Loucy (cell line): ENCODE data around the gene CCDC191.

Experiments used
- H2AFZ ChIP-seq: fragments of 200-600 bp; sonication (generic); 2 replicates; pipeline ENCODE4 v1.6.0; 2016; ENCODE audit warnings: antibody characterized with exemption, mild to moderate bottlenecking, low read length, moderate library complexity
- H3F3A ChIP-seq: fragments of 200-600 bp; 2 replicates; pipeline ENCODE4 v1.6.0; 2016; ENCODE audit warnings: antibody characterized with exemption, low read depth, mild to moderate bottlenecking
- H3K27me3 ChIP-seq: fragments of 200-600 bp; sonication (generic); 2 replicates; pipeline ENCODE4 v1.6.1; 2014; ENCODE audit warnings: low read length, mild to moderate bottlenecking; ENCODE audit not compliant: insufficient read depth, poor library complexity, severe bottlenecking
- H3K36me3 ChIP-seq: fragments of 200-600 bp; sonication (generic); 2 replicates; pipeline ENCODE4 v1.6.1; 2016; ENCODE audit warnings: low read length; ENCODE audit not compliant: insufficient read depth
- H3K4me1 ChIP-seq: fragments of 200-600 bp; sonication (generic); 2 replicates; pipeline ENCODE4 v1.5.1; 2014; ENCODE audit warnings: low read length, mild to moderate bottlenecking; ENCODE audit not compliant: insufficient read depth, poor library complexity, severe bottlenecking
- H3K4me2 ChIP-seq: fragments of 200-600 bp; sonication (generic); 2 replicates; pipeline ENCODE4 v1.6.0; 2014; ENCODE audit warnings: antibody characterized with exemption, low read length, low read depth, mild to moderate bottlenecking; ENCODE audit not compliant: poor library complexity, severe bottlenecking
- H3K4me3 ChIP-seq: fragments of 200-600 bp; sonication (generic); 2 replicates; pipeline ENCODE4 v1.5.1; 2014; ENCODE audit warnings: low read length, mild to moderate bottlenecking, mixed read lengths; ENCODE audit not compliant: poor library complexity, severe bottlenecking
- H3K79me2 ChIP-seq: fragments of 200-600 bp; sonication (generic); 2 replicates; pipeline ENCODE4 v1.6.1; 2014; ENCODE audit warnings: low read length; ENCODE audit not compliant: insufficient read depth
- H3K9ac ChIP-seq: fragments of 200-600 bp; sonication (generic); 2 replicates; pipeline ENCODE4 v1.6.0; 2014; ENCODE audit warnings: mild to moderate bottlenecking, low read depth, low read length, moderate library complexity; ENCODE audit not compliant: poor library complexity, severe bottlenecking
- H3K9me2 ChIP-seq: fragments of 200-600 bp; sonication (generic); replicated peaks from 2 replicates; pipeline ENCODE4 v1.6.1; 2016; ENCODE audit warnings: low read depth, low read length, mixed read lengths
- H3K9me3 ChIP-seq: fragments of 200-600 bp; sonication (generic); 2 replicates; pipeline ENCODE4 v1.6.1; 2014; ENCODE audit warnings: mild to moderate bottlenecking, antibody characterized with exemption, low read length, low read depth; ENCODE audit not compliant: insufficient read depth
- H4K20me1 ChIP-seq: fragments of 200-600 bp; sonication (generic); 2 replicates; pipeline ENCODE4 v1.6.0; 2014; ENCODE audit warnings: antibody characterized with exemption, low read length, mild to moderate bottlenecking; ENCODE audit not compliant: insufficient read depth, poor library complexity, severe bottlenecking
- EZH2phosphoT487 ChIP-seq: fragments of 200-600 bp; IDR thresholded peaks from 2 replicates; pipeline ENCODE4 v1.6.1; 2018; ENCODE audit warnings: antibody characterized with exemption, mild to moderate bottlenecking, moderate library complexity, borderline replicate concordance
- TF ChIP-seq, protein P1 (sequence below): fragments of 200-600 bp; sonication (generic); conservative IDR thresholded peaks from 2 replicates; pipeline ENCODE4 v1.5.1; 2014; ENCODE audit warnings: mild to moderate bottlenecking, antibody characterized with exemption, low read length

CCDC191 gene

DNA sequence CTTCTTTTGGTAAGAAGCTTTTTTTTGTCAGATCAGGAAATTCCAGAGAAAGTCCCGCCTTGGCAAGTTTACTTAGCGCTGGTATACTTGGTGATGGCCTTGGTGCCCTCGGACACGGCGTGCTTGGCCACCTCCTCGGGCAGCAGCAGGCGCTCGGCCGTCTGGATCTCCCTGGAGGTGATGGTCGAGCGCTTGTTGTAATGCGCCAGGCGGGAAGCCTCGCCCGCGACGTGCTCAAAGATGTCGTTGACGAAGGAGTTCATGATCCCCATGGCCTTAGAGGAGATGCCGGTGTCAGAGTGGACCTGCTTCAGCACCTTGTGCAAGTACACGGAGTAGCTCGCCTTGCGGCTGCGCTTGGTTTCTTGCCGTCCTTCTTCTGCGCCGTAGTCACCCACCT lies 46.9 kb upstream of the CCDC191 start:
- no peaks in the 10 kb centered on the region for H4K20me1 ChIP-seq
- no peaks in the 10 kb centered on the region for H3K36me3 ChIP-seq
- no peak for TF ChIP-seq EZH2phosphoT487
- TF ChIP-seq, protein P1, sequence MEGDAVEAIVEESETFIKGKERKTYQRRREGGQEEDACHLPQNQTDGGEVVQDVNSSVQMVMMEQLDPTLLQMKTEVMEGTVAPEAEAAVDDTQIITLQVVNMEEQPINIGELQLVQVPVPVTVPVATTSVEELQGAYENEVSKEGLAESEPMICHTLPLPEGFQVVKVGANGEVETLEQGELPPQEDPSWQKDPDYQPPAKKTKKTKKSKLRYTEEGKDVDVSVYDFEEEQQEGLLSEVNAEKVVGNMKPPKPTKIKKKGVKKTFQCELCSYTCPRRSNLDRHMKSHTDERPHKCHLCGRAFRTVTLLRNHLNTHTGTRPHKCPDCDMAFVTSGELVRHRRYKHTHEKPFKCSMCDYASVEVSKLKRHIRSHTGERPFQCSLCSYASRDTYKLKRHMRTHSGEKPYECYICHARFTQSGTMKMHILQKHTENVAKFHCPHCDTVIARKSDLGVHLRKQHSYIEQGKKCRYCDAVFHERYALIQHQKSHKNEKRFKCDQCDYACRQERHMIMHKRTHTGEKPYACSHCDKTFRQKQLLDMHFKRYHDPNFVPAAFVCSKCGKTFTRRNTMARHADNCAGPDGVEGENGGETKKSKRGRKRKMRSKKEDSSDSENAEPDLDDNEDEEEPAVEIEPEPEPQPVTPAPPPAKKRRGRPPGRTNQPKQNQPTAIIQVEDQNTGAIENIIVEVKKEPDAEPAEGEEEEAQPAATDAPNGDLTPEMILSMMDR, result no peak
- H3F3A ChIP-seq, result no peaks in the 10 kb centered on the region
- H3K27me3 ChIP-seq, result no peaks in the 10 kb centered on the region
- no peak overlapping the region for H3K4me3 ChIP-seq
- no peaks in the 10 kb centered on the region for H3K79me2 ChIP-seq
- no peak overlapping the region for H2AFZ ChIP-seq
- no peaks in the 10 kb centered on the region for H3K9me2 ChIP-seq
- no peaks in the 10 kb centered on the region for H3K4me1 ChIP-seq
- H3K9me3 ChIP-seq, result no peaks in the 10 kb centered on the region
- H3K9ac ChIP-seq, result no peak overlapping the region
- no peak overlapping the region for H3K4me2 ChIP-seq

DNA sequence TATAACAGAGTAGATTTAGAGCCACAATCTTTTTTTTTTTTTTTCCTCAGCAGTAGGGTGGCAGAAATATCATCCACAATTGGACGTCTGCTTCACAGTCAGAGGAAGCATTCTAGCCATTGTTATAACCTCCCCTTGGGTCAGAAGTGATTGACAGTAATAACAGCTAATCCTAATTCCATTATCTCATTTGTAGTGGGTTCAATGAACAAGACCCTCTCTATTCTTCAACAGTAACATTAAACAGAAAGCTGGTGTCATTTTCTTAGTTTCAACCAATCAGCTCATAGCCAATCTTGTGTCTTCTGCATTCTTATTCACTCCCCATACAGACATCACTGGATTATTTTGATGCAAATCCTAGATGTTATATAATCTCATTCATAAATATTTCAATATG lies 44.8 kb upstream of the CCDC191 start:
- Histone ChIP-seq H3K9ac (no peak overlapping the region), H4K20me1 (no peaks in the 10 kb centered on the region), H3K4me2 (no peak overlapping the region), H3K9me3 (no peaks in the 10 kb centered on the region), H3K4me3 (no peak overlapping the region), H2AFZ (no peak overlapping the region), H3K27me3 (no peaks in the 10 kb centered on the region), H3K36me3 (no peaks in the 10 kb centered on the region), H3F3A (no peaks in the 10 kb centered on the region), H3K4me1 (no peaks in the 10 kb centered on the region), H3K9me2 (no peaks in the 10 kb centered on the region), H3K79me2 (no peaks in the 10 kb centered on the region)
- TF ChIP-seq, protein P1, result no peak
- TF ChIP-seq EZH2phosphoT487, result no peak

DNA sequence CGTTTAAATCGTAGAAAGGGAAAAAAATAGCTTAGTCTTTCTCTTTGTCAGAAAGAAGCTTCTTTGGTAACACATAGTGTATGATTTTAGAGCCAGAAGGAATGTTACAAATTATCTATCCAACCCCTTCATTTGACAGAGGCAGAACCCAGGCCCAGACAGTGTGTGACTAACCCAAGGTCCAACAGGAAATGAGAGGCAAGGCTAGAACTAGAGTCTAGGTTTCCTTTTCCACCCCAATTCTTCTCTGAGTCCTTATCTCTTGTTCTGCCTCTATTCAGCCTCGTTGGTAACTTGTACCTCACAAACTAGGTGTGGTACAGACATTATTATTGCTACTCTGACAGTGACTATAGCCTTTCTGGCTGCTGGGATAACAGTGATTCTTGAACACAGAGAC lies 39.5 kb upstream of the CCDC191 start:
- Histone ChIP-seq H4K20me1 (no peaks in the 10 kb centered on the region), H3K9me2 (no peaks in the 10 kb centered on the region), H3K4me1 (peaks cover 9% of the 10 kb centered on the region), H2AFZ (no peak overlapping the region), H3K4me3 (no peak overlapping the region), H3K27me3 (no peaks in the 10 kb centered on the region), H3K9me3 (no peaks in the 10 kb centered on the region), H3K36me3 (no peaks in the 10 kb centered on the region), H3F3A (no peaks in the 10 kb centered on the region), H3K9ac (no peak overlapping the region), H3K4me2 (no peak overlapping the region), H3K79me2 (no peaks in the 10 kb centered on the region)
- TF ChIP-seq, protein P1, result no peak
- no peak for TF ChIP-seq EZH2phosphoT487
